GM19238 (cell line): ENCODE results near the gene GHSR.

Experiments
- DNase-seq: peaks from one replicate; pipeline ENCODE4 v3.0.0; 2011; ENCODE audit warnings: low spot score; ENCODE audit not compliant: insufficient read length

Gene GHSR

GRCh38 chr3:172438186-172438585 is 10.1 kb downstream of the GHSR start:
- no peak for DNase-seq

- no peak for DNase-seq
Observed at GRCh38 chr3:172437713-172438112, 10.5 kb downstream of the GHSR start.

GRCh38 chr3:172415323-172415722 is 32.9 kb downstream of the GHSR start:
- DNase-seq, result no peak

GRCh38 chr3:172411478-172411947 is 36.7 kb downstream of the GHSR start:
- no peak for DNase-seq

- no peak for DNase-seq
Observed at GRCh38 chr3:172410702-172411477, 37.4 kb downstream of the GHSR start.

GRCh38 chr3:172407872-172408271 is 40.4 kb downstream of the GHSR start:
- no peak for DNase-seq

- no peak for DNase-seq
Observed at GRCh38 chr3:172405914-172406313, 42.3 kb downstream of the GHSR start.

GRCh38 chr3:172404237-172404962 is 43.9 kb downstream of the GHSR start:
- DNase-seq, result no peak

- no peak for DNase-seq
Observed at GRCh38 chr3:172402892-172403643, 45.2 kb downstream of the GHSR start.

GRCh38 chr3:172402090-172402489 is 46.2 kb downstream of the GHSR start:
- no peak for DNase-seq

GRCh38 chr3:172398484-172398883 is 49.8 kb downstream of the GHSR start:
- DNase-seq, result no peak

GRCh38 chr3:172397716-172398405 is 50.4 kb downstream of the GHSR start:
- DNase-seq, result no peak

GRCh38 chr3:172396400-172396799 is 51.9 kb downstream of the GHSR start:
- DNase-seq, result no peak

- DNase-seq, result no peak
Observed at GRCh38 chr3:172394692-172395091, 53.6 kb downstream of the GHSR start.
